Measurements from ENCODE around the gene CELF5. TPM values are rescaled to one million over a fixed set of nuclear protein-coding genes. Genes with fewer than 3 reads are reported as not detected.

The CELF5 gene
- total and polyA plus RNA-seq, 2 donors (not counting 1 experiment from before 2014, with no cell fraction given), result 0.15 TPM; not detected in 1

DNA sequence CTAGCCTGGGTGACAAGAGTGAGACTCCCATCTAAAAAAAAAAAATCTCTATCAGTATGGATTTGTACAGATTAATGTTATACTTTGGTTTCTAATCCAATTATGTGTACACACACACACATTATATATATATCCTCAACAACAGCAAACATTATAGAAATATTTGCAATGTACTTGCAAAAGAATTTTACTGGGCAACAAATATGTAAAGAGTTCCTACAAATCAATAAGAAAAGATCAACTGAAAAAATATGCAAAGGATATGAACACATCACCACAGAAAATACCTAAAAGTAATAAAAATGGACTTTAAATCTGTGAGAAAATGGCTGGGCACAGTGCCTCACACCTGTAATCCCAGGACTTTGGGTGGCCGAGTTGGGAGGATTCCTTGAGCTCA lies 101.0 kb downstream of the CELF5 start:
- H4K20me1 ChIP-seq (ENCODE audit: control insufficient read depth, insufficient read depth, low read length, poor library complexity, severe bottlenecking), result no peaks in the 10 kb centered on the region
- H3K27ac Mint-ChIP-seq, result no peak overlapping the region
- intact Hi-C loops (cut with micrococcal nuclease), result loop anchor here (5.0 kb wide), 1 partner anchor 382 kb away; the partner anchor contains the start of gene TJP3
- TF ChIP-seq, protein P1, sequence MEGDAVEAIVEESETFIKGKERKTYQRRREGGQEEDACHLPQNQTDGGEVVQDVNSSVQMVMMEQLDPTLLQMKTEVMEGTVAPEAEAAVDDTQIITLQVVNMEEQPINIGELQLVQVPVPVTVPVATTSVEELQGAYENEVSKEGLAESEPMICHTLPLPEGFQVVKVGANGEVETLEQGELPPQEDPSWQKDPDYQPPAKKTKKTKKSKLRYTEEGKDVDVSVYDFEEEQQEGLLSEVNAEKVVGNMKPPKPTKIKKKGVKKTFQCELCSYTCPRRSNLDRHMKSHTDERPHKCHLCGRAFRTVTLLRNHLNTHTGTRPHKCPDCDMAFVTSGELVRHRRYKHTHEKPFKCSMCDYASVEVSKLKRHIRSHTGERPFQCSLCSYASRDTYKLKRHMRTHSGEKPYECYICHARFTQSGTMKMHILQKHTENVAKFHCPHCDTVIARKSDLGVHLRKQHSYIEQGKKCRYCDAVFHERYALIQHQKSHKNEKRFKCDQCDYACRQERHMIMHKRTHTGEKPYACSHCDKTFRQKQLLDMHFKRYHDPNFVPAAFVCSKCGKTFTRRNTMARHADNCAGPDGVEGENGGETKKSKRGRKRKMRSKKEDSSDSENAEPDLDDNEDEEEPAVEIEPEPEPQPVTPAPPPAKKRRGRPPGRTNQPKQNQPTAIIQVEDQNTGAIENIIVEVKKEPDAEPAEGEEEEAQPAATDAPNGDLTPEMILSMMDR (IDR thresholded peaks at IDR 0.05), result no peak
- no peak for TF ChIP-seq EZH2 (IDR thresholded peaks at IDR 0.05; ENCODE audit: borderline replicate concordance, insufficient read depth, low read depth, low read length, poor library complexity, severe bottlenecking)
- H3K9ac ChIP-seq (ENCODE audit: low read length), result no peak overlapping the region
- H3K79me2 ChIP-seq (ENCODE audit: control insufficient read depth, insufficient read depth, low read length), result no peaks in the 10 kb centered on the region
- H3K27me3 Mint-ChIP-seq, result peaks cover 30% of the 10 kb centered on the region
- ATAC-seq (ENCODE audit: low read depth) (no peak), DNase-seq (no peak)
- ChIA-PET POLR2A (no interaction called here), CTCF (interaction anchor here (0.6 to 6.4 kb wide), 7 partner anchors 18 to 159 kb away, joined by 3 to 119 read pairs (median 4); partner anchors contain the start of gene SMIM44)
- WGBS (ENCODE audit: insufficient coverage), result 67% methylated on average over 1 of the region's 1 CpG
- H3K27ac ChIP-seq (ENCODE audit: low read length in 2 of 2), result no peak overlapping the region
- H3K4me1 Mint-ChIP-seq, result no peaks in the 10 kb centered on the region
- no peaks in the 10 kb centered on the region for H3K4me1 ChIP-seq (ENCODE audit: control insufficient read depth in 2 of 2, insufficient read depth in 2 of 2, low read length in 2 of 2)
- no peak overlapping the region for H2AFZ ChIP-seq (ENCODE audit: insufficient read depth, low read depth, low read length, poor library complexity, severe bottlenecking)
- no peak overlapping the region for H3K4me2 ChIP-seq (replicated peaks; ENCODE audit: low read depth, low read length, poor library complexity, severe bottlenecking)
- no peak overlapping the region for H3K4me3 ChIP-seq (ENCODE audit: control extremely low read depth in 1 of 5, extremely low read depth in 1 of 5, insufficient read depth in 1 of 5, low read depth in 2 of 5, low read length in 4 of 5)
- H3K9me3 Mint-ChIP-seq (ENCODE audit: insufficient read depth), result no peaks in the 10 kb centered on the region
- no peaks in the 10 kb centered on the region for H3K36me3 ChIP-seq (replicated peaks in 1 of 2; ENCODE audit: control extremely low read depth in 1 of 2, control insufficient read depth in 1 of 2, extremely low read depth in 1 of 2, insufficient read depth in 2 of 2, low read length in 1 of 2)
- H3K27me3 ChIP-seq (replicated peaks in 1 of 4; ENCODE audit: control extremely low read depth in 1 of 4, control insufficient read depth in 3 of 4, insufficient read depth in 4 of 4, low read length in 3 of 4), result peaks cover 0 to 11% (median 0%) of the 10 kb centered on the region in 4 experiments
- H3K4me3 Mint-ChIP-seq, result no peak overlapping the region
- H3K9me3 ChIP-seq (ENCODE audit: control extremely low read depth in 1 of 3, control insufficient read depth in 2 of 3, insufficient read depth in 1 of 3, low read length in 2 of 3), result peaks cover 0 to 6% (median 0%) of the 10 kb centered on the region in 3 donors

DNA sequence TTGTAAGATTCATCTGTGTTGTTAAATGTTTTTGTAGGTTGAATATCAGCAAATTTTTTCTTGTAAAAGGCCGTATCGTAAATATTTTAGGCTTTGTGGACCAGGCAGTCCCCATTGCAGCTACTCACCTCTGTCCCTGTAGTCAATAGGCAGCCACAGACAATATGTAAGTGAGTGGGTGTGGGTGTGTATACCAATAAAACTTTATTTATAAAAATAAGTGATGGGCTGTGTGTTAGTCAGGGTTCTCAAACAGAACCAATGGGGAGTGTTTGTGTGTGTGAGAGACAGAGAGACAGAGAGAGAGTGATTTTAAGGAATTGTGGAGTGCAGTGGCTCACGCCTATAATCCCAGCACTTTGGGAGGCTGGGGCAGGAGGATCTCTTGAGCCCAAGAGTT lies 104.3 kb downstream of the CELF5 start:
- H3K4me1 Mint-ChIP-seq, result no peaks in the 10 kb centered on the region
- intact Hi-C loops (cut with micrococcal nuclease), result loop anchor here (5.0 kb wide), 1 partner anchor 379 kb away; the partner anchor contains the start of gene TJP3

More for the DNA sequence above, 104.3 kb downstream of the CELF5 start:
- ATAC-seq (ENCODE audit: low read depth) (no peak), DNase-seq (no peak)
- H3K4me3 ChIP-seq (ENCODE audit: control extremely low read depth in 1 of 5, extremely low read depth in 1 of 5, insufficient read depth in 1 of 5, low read depth in 2 of 5, low read length in 4 of 5), result no peak overlapping the region
- H3K9me3 ChIP-seq (ENCODE audit: control extremely low read depth in 1 of 3, control insufficient read depth in 2 of 3, insufficient read depth in 1 of 3, low read length in 2 of 3), result peaks cover 0 to 10% (median 0%) of the 10 kb centered on the region in 3 donors
- H4K20me1 ChIP-seq (ENCODE audit: control insufficient read depth, insufficient read depth, low read length, poor library complexity, severe bottlenecking), result no peaks in the 10 kb centered on the region
- no CpG with 5 or more reads among the region's 3 CpGs for WGBS (ENCODE audit: insufficient coverage)
- H3K27me3 Mint-ChIP-seq, result peaks cover 8% of the 10 kb centered on the region
- H3K27ac ChIP-seq (ENCODE audit: low read length in 2 of 2), result no peak overlapping the region
- H2AFZ ChIP-seq (ENCODE audit: insufficient read depth, low read depth, low read length, poor library complexity, severe bottlenecking), result no peak overlapping the region
- ChIA-PET CTCF (interaction anchor here (0.7 to 6.4 kb wide), 5 partner anchors 23 to 144 kb away, joined by 3 to 119 read pairs (median 5); no protein-coding TSS in a partner anchor), POLR2A (no interaction called here)
- no peak overlapping the region for H3K4me3 Mint-ChIP-seq
- H3K9ac ChIP-seq (ENCODE audit: low read length), result no peak overlapping the region
- no peaks in the 10 kb centered on the region for H3K9me3 Mint-ChIP-seq (ENCODE audit: insufficient read depth)
- H3K4me2 ChIP-seq (replicated peaks; ENCODE audit: low read depth, low read length, poor library complexity, severe bottlenecking), result no peak overlapping the region
- H3K27ac Mint-ChIP-seq, result no peak overlapping the region
- no peaks in the 10 kb centered on the region for H3K36me3 ChIP-seq (replicated peaks in 1 of 2; ENCODE audit: control extremely low read depth in 1 of 2, control insufficient read depth in 1 of 2, extremely low read depth in 1 of 2, insufficient read depth in 2 of 2, low read length in 1 of 2)
- H3K4me1 ChIP-seq (ENCODE audit: control insufficient read depth in 2 of 2, insufficient read depth in 2 of 2, low read length in 2 of 2), result no peaks in the 10 kb centered on the region
- H3K79me2 ChIP-seq (ENCODE audit: control insufficient read depth, insufficient read depth, low read length), result no peaks in the 10 kb centered on the region
- TF ChIP-seq, protein P1 (IDR thresholded peaks at IDR 0.05), result no peak
- TF ChIP-seq EZH2 (IDR thresholded peaks at IDR 0.05; ENCODE audit: borderline replicate concordance, insufficient read depth, low read depth, low read length, poor library complexity, severe bottlenecking), result no peak
- no peaks in the 10 kb centered on the region for H3K27me3 ChIP-seq (replicated peaks in 1 of 4; ENCODE audit: control extremely low read depth in 1 of 4, control insufficient read depth in 3 of 4, insufficient read depth in 4 of 4, low read length in 3 of 4)

Measured in B cell (primary cell).